GM12872 (cell line): Measurements from ENCODE around the gene DCC.

Experiments
- TF ChIP-seq, protein P1 (sequence below): IDR thresholded peaks from 3 replicates; pipeline ENCODE4 v1.5.1; 2011; ENCODE audit warnings: low read depth, mild to moderate bottlenecking, low read length, moderate library complexity; ENCODE audit not compliant: insufficient read depth

The DCC gene

DNA sequence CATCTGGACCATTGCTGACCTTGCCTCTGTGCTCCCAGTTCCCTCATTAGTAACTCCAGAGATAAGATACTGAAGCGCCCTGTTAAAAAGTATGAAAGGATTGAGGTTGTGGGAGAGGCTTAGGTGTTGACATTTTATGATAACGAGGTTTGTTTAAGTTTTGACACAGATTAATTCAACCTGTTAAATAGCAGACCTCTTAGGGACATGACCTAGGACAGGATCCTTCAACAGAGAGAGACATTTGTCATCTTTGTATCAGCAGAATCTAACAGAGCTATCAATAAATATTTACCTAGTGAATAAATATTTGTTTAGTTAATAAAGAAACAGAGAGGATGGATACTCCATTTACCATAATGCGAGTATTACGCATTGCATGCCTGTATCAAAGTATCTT lies 99.5 kb downstream of the DCC start:
- TF ChIP-seq, protein P1, sequence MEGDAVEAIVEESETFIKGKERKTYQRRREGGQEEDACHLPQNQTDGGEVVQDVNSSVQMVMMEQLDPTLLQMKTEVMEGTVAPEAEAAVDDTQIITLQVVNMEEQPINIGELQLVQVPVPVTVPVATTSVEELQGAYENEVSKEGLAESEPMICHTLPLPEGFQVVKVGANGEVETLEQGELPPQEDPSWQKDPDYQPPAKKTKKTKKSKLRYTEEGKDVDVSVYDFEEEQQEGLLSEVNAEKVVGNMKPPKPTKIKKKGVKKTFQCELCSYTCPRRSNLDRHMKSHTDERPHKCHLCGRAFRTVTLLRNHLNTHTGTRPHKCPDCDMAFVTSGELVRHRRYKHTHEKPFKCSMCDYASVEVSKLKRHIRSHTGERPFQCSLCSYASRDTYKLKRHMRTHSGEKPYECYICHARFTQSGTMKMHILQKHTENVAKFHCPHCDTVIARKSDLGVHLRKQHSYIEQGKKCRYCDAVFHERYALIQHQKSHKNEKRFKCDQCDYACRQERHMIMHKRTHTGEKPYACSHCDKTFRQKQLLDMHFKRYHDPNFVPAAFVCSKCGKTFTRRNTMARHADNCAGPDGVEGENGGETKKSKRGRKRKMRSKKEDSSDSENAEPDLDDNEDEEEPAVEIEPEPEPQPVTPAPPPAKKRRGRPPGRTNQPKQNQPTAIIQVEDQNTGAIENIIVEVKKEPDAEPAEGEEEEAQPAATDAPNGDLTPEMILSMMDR, result no peak

DNA sequence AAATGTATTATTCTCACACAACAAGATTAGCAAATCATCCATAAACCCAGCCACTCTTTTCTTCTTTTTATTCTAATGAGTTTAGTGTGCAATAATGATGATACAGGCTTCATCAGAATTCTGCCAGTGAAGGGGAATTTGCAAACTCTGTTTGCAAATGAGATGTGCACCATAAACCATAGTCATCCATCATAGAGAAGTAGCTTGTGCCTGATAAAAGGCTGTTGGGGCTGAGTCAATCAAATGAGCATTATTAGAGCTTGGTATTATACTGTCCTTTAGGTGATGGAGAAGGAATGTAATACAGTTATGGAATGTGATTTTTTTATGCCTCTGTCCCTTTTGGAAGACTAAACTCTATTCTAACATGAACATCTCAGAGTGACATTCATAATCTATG lies 101.8 kb downstream of the DCC start:
- TF ChIP-seq, protein P1, result no peak

DNA sequence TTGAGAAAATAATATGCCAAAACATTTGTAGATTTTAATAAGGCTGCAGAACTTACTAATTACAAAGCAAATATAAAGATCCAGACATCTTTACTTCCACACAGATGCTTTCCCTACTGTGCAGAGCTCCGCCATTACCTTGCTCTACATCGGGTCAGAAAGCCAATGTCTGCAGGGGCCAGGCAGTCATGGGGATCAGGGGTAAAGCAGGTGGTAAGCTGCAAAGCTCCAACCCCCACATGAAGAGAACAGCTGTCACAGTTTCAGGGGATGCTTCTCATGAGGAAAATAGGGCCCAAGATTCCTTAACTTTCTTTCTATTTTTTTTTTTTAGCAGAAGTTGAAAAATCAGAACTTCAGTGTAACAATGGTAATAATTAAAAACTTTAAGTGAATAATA lies 102.7 kb downstream of the DCC start:
- TF ChIP-seq, protein P1, result no peak

DNA sequence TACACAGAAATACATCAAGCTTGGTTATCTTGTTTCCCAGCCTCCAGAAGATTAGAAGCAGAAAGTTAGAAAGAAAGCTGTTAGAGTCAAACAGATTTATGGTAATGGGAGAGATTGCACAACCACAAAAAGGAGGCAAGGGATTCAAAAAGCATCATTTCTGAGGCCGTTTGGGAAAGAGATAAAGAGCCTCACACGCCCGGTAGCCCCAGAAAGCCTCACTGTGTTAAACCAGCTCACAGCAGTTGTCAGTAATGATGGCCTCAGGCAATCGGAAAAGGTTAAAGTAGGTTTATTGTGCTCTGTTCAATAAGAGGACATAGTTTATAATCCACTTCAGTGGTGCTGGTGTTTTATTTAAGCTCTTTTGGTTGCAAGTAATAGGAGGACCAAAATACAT lies 111.3 kb downstream of the DCC start:
- TF ChIP-seq, protein P1, result no peak

DNA sequence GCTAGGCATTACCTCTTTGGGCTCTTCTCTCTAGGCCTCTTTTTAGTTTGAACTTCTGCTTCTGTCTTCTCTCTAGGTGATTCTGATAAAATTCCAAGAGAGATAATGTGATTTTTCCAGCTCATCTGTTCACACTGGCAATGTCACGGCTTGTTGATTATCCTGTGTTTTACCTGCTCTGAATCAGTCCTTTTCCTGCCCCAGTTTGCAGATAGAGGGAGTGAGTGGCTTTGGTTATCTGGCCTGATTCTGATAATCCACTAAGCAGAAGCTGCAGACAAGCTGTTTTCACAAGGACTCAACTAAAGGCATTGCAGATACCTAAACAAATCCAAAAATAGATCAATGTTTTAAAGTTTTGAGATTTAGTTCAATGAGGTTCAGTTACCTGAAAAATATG lies 111.9 kb downstream of the DCC start:
- TF ChIP-seq, protein P1, result no peak

DNA sequence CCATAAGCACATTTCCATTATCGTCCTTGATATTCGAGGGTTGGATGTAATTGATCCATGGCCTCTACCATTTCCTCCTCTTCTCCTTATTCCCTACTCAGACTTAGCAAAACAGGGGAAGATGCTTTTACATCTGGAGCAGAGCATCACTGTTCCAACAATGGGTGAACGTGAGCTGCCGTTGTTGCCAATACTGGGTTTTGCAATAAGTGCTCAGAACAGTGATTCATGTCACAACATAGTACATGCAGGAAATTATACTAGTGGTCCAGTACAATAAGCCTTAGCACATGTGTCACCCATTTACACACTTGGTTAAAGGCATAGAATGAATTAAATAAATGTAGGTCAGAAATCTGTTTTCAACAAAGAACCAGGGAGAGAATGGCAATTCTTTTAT lies 112.4 kb downstream of the DCC start:
- TF ChIP-seq, protein P1, result no peak

DNA sequence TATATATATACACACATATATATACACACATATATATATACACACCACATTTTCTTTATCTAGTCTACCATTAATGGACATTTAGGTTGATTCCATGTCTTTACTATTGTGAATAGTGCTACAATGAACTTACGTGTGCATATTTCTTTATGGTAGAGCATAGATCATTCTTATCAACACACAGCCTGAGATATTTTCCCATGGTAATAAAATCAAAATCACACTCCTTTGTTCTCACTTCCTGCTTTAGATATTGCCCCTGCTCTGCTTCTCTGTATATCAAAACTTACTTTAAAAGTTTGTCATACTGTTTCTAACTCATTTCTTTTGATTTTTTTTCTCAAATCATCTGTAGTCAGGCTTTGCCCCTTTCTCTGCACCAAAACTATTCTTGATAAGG lies 119.9 kb downstream of the DCC start:
- TF ChIP-seq, protein P1, result no peak

DNA sequence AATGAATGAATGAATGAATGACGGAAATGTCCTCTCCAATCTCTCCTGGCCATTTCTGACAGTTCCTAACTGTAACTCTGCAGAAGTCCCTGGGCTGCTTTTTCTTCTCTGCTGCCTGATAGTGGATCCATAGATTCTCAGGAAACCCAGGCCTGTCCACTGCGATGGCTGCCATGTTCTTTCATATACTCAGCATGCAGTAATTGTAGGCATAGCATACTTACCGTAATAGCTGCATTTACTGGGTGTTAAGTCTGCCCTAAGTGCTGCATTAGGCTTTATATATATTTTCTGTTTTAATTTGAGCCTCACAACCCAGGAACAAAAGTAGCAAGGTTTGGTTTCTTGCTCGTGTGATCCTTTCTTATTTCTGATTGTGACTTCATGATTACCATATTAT lies 122.9 kb downstream of the DCC start:
- TF ChIP-seq, protein P1, result no peak
